Occipital lobe (tissue), 2 donors: ENCODE measurements around the gene SYMPK. TPM values are rescaled to one million over a fixed set of nuclear protein-coding genes. Genes with fewer than 3 reads are reported as not detected.

Experiments used
- DNase-seq: peaks from one replicate; lab custom pipeline; 2025; lab: John Stamatoyannopoulos, UW
- total RNA-seq: library from RNA; depleted of rRNA; stranded (reverse); fragments of >200 nt; gene quantifications from one replicate; pipeline ENCODE4 v1.2.3, GENCODE V29; 2014

SYMPK gene
- total RNA-seq, 1 donor from 2014 or later: 16.4 TPM

- DNase-seq: no peak
These were observed 95.5 kb downstream of the SYMPK start for GRCh38 chr19:45767410-45767880.

DNA sequence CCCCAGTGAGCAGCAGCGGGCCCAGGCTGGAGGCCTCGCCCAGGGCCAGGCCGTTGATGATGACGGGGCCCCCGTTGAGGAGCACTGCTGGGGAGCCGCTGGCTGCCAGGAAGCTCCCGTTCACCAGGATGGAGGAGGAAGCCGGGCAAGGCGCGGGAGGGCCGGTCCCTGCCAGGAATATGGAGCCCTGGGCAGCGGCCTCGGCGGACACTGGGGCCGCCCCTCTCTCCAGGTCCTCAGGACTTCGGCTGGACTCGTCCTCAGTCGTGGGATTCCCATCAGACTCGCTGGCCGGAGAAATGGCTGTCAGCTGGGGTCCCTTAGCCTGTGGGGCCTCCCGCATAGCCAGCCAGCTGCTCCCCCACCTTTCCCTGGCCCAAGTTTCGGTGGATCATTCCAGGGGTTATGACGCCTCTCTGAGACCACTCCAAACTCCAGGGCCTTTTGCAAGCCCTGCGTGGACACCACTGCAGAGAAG is 96.0 kb downstream of the SYMPK start:
- DNase-seq: no peak

- no peak for DNase-seq
These were observed 96.6 kb downstream of the SYMPK start for GRCh38 chr19:45766296-45766868.

DNA sequence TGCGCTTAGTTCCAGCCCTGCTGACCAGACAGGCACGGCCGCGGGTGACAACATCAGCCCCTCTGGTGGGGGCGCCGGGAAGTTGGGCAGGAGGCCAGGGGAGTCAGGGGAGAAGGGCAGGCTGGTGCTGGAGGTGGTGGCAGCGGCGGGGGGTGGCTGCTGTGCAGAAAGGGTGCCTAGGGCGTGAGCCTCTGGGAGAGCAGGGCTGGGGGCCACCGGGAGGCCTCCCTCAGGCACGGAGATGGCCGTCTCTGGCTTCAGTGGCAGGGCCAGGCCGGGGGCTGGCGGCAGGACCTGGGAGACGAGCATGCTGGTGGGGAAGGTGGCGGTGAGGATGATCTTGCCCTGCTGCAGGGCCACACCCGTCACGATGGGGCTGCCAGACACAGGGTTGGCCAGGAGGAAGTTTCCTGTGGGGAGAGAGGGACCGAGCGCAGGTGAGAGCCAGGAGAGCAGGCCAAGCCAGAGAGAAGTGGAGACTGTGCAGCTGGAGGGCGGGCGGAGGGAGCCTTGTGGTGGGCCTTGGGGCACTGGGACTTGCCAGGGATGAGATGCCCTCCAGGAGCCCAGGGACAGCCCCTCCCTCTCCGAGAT is 97.1 kb downstream of the SYMPK start:
- no peak for DNase-seq

Other genes with a start within 250 kb of the SYMPK start
- 15.8 TPM for gene EML2, start 223.8 kb downstream of the SYMPK start, total RNA-seq
- gene GIPR, start 194.9 kb downstream of the SYMPK start, total RNA-seq: not detected
- gene SNRPD2, start 171.2 kb downstream of the SYMPK start, total RNA-seq: 108 TPM
- 8.0 TPM for gene QPCTL, start 170.5 kb downstream of the SYMPK start, total RNA-seq
- 11.4 TPM for gene FBXO46, start 132.3 kb downstream of the SYMPK start, total RNA-seq
- gene MEIOSIN, start 129.7 kb downstream of the SYMPK start, total RNA-seq: not detected
- 1.2 TPM for gene SIX5, start 93.9 kb downstream of the SYMPK start, total RNA-seq
- 16.7 TPM for gene DMPK, start 80.7 kb downstream of the SYMPK start, total RNA-seq
- gene DMWD, start 70.3 kb downstream of the SYMPK start, total RNA-seq: 41.0 TPM
- 0.16 TPM for gene RSPH6A, start 47.8 kb downstream of the SYMPK start, total RNA-seq
- not detected for gene FOXA3, start 1.2 kb upstream of the SYMPK start, total RNA-seq
- 32.1 TPM for gene IRF2BP1, start 23.0 kb upstream of the SYMPK start, total RNA-seq
- gene MYPOP, start 39.5 kb upstream of the SYMPK start, total RNA-seq: 0.78 TPM
- gene NANOS2, start 51.6 kb upstream of the SYMPK start, total RNA-seq: not detected
- 9.4 TPM for gene NOVA2, start 110.7 kb upstream of the SYMPK start, total RNA-seq
- 5.8 TPM for gene CCDC61, start 132.3 kb upstream of the SYMPK start, total RNA-seq
- not detected for gene PGLYRP1, start 159.9 kb upstream of the SYMPK start, total RNA-seq
- 1.6 TPM for gene IGFL4, start 177.9 kb upstream of the SYMPK start, total RNA-seq